Activated CD4-positive, alpha-beta T cell treated with anti-CD3 and anti-CD28 coated beads, Interleukin-10, Interleukin-2, amounts not matched to agents 100 ng/mL and 50 ng/mL, durations not matched to agents 16 hours and 8 hours (primary cell): ENCODE data around the gene CLIP1.
"Not testable (repeated sequence)": the region's sequence is repeated elsewhere in the genome, so short reads cannot be mapped to it uniquely, and the experiment has no call there.

Experiments
- DNase-seq: peaks from one replicate; pipeline ENCODE4 v3.0.0-alpha.2; 2020

Gene CLIP1

GRCh38 chr12:122309564-122310121, 112.8 kb downstream of the CLIP1 start:
- DNase-seq, result no peak

- no peak for DNase-seq
Measured at GRCh38 chr12:122308811-122309210, 113.7 kb downstream of the CLIP1 start.

GRCh38 chr12:122306407-122306806, 116.1 kb downstream of the CLIP1 start:
- DNase-seq, result peak; percentile 8

GRCh38 chr12:122304924-122305323, 117.5 kb downstream of the CLIP1 start:
- no peak for DNase-seq

- no peak for DNase-seq
Measured at GRCh38 chr12:122303068-122303467, 119.4 kb downstream of the CLIP1 start.

- no peak for DNase-seq
Measured at GRCh38 chr12:122298071-122298748, 124.3 kb downstream of the CLIP1 start.

GRCh38 chr12:122297494-122297893, 125.0 kb downstream of the CLIP1 start:
- DNase-seq, result no peak

- no peak for DNase-seq
Measured at GRCh38 chr12:122295877-122296276, 126.6 kb downstream of the CLIP1 start.

- DNase-seq, result peak; percentile 61
Measured at GRCh38 chr12:122293081-122293480, 129.4 kb downstream of the CLIP1 start.

- no peak for DNase-seq
Measured at GRCh38 chr12:122291431-122291830, 131.0 kb downstream of the CLIP1 start.

GRCh38 chr12:122283680-122284079, 138.8 kb downstream of the CLIP1 start:
- no peak for DNase-seq

GRCh38 chr12:122282061-122282460, 140.4 kb downstream of the CLIP1 start:
- no peak for DNase-seq

GRCh38 chr12:122276242-122276641, 146.2 kb downstream of the CLIP1 start:
- no peak for DNase-seq

GRCh38 chr12:122275459-122275858, 147.0 kb downstream of the CLIP1 start:
- no peak for DNase-seq

GRCh38 chr12:122266230-122266901, 156.1 kb downstream of the CLIP1 start, which contains the start of gene VPS33A:
Gene VPS33A (minus strand): TSS chr12:122266494. CDS start chr12:122266408, 86 bp downstream.
- DNase-seq, result peak; percentile 98

GRCh38 chr12:122265886-122266229, 156.6 kb downstream of the CLIP1 start:
- DNase-seq, result peak; percentile 42

- peak; percentile 28 for DNase-seq
Measured at GRCh38 chr12:122265476-122265875, 157.0 kb downstream of the CLIP1 start.

- DNase-seq, result not testable (repeated sequence)
Measured at GRCh38 chr12:122260735-122261134, 161.7 kb downstream of the CLIP1 start.

GRCh38 chr12:122258939-122259338, 163.5 kb downstream of the CLIP1 start:
- not testable (repeated sequence) for DNase-seq

- DNase-seq, result not testable (repeated sequence)
Measured at GRCh38 chr12:122258462-122258861, 164.0 kb downstream of the CLIP1 start.

- no peak for DNase-seq
Measured at GRCh38 chr12:122250536-122250935, 171.9 kb downstream of the CLIP1 start.

- no peak for DNase-seq
Measured at GRCh38 chr12:122250047-122250446, 172.4 kb downstream of the CLIP1 start.

- no peak for DNase-seq
Measured at GRCh38 chr12:122245553-122245952, 176.9 kb downstream of the CLIP1 start.
